ENCODE results near the gene SUCO.
"Not testable (repeated sequence)": the region's sequence is repeated elsewhere in the genome, so short reads cannot be mapped to it uniquely, and the experiment has no call there.

GRCh38 chr1:172496127-172496526 lies 36.8 kb upstream of the SUCO start:
- not testable (repeated sequence) for TF ChIP-seq CTCF (conservative IDR thresholded peaks at IDR 0.05; ENCODE audit: low read depth, low read length); RAD21 (IDR thresholded peaks at IDR 0.05; ENCODE audit: low read length); MAFK (IDR thresholded peaks at IDR 0.05; ENCODE audit: low read depth, low read length)

Data from IMR-90 (cell line).